ENCODE measurements around the gene ARF1.

Gene ARF1

DNA sequence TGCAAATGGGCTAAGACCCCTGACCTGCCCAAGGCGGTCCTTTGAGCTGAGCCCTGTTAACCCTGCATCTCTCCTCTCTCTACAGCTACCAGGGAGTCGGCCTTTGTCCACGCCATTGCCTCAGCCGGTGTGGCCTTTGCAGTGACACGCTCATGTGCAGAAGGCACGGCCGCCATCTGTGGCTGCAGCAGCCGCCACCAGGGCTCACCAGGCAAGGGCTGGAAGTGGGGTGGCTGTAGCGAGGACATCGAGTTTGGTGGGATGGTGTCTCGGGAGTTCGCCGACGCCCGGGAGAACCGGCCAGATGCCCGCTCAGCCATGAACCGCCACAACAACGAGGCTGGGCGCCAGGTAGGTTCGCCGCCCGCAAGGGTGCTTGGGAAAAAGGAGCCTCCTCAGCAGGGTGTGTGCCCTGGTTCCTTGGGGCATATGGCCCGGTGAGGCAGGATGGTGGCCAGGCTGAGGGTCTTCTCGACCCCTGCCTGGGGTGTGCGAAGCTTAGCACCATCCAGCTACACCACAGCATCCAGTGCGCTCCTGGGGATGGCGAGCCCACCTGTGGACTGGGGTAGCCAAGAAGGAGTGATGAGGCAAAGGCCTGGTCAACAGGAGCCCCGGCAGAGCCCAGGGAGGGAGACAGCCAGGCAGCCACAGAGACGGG, 31.8 kb upstream of the ARF1 start:
- no peak for DNase-seq (ENCODE audit: low read depth in 2 of 2)

DNA sequence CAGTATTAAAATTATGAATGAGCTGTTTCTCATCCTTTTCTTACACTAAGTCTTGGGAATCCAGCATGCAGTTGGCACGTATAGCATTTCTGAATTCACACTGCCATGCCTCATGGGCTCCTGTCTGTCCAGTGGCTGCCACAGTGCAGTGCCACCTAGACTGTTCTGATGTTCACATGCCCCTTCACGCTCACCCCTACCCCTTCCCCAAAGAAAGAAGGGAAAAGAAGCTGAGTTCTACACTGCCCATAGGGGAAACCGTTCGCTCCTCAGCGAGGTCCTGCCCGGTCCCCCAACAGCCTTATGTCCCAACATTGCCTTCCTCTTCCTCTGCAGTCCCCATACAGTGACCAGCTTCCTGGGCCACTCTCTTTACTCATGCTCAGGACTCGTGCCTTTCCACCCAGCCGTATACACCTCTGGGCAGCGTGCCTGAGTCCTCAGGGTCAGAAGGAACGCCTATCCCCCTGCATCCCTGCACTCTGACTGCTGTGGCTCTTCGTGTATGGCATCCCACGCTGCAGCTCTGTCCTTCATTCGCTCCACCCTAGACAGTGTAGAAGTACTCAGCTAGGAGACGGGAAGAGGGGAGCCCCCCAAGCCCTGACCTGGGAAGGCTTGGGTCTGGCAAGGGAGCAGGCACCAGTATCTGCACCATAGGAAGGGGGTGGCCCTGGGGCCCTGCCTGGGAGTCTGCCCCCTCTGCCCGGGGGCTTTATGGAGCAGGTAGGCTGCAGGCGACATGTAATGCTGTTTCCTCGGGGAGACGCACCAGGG, 24.1 kb upstream of the ARF1 start:
- no peak for DNase-seq (ENCODE audit: low read depth in 2 of 2)

DNA sequence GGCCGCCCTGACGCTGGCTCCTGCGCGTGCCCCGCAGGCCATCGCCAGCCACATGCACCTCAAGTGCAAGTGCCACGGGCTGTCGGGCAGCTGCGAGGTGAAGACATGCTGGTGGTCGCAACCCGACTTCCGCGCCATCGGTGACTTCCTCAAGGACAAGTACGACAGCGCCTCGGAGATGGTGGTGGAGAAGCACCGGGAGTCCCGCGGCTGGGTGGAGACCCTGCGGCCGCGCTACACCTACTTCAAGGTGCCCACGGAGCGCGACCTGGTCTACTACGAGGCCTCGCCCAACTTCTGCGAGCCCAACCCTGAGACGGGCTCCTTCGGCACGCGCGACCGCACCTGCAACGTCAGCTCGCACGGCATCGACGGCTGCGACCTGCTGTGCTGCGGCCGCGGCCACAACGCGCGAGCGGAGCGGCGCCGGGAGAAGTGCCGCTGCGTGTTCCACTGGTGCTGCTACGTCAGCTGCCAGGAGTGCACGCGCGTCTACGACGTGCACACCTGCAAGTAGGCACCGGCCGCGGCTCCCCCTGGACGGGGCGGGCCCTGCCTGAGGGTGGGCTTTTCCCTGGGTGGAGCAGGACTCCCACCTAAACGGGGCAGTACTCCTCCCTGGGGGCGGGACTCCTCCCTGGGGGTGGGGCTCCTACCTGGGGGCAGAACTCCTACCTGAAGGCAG, 23.4 kb upstream of the ARF1 start:
- no peak for DNase-seq (ENCODE audit: low read depth in 2 of 2)

DNA sequence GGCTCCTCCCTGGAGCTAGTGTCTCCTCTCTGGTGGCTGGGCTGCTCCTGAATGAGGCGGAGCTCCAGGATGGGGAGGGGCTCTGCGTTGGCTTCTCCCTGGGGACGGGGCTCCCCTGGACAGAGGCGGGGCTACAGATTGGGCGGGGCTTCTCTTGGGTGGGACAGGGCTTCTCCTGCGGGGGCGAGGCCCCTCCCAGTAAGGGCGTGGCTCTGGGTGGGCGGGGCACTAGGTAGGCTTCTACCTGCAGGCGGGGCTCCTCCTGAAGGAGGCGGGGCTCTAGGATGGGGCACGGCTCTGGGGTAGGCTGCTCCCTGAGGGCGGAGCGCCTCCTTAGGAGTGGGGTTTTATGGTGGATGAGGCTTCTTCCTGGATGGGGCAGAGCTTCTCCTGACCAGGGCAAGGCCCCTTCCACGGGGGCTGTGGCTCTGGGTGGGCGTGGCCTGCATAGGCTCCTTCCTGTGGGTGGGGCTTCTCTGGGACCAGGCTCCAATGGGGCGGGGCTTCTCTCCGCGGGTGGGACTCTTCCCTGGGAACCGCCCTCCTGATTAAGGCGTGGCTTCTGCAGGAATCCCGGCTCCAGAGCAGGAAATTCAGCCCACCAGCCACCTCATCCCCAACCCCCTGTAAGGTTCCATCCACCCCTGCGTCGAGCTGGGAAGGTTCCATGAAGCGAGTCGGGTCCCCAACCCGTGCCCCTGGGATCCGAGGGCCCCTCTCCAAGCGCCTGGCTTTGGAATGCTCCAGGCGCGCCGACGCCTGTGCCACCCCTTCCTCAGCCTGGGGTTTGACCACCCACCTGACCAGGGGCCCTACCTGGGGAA, 22.7 kb upstream of the ARF1 start:
- DNase-seq (ENCODE audit: low read depth in 2 of 2), result peak; percentile 40 to 68

DNA sequence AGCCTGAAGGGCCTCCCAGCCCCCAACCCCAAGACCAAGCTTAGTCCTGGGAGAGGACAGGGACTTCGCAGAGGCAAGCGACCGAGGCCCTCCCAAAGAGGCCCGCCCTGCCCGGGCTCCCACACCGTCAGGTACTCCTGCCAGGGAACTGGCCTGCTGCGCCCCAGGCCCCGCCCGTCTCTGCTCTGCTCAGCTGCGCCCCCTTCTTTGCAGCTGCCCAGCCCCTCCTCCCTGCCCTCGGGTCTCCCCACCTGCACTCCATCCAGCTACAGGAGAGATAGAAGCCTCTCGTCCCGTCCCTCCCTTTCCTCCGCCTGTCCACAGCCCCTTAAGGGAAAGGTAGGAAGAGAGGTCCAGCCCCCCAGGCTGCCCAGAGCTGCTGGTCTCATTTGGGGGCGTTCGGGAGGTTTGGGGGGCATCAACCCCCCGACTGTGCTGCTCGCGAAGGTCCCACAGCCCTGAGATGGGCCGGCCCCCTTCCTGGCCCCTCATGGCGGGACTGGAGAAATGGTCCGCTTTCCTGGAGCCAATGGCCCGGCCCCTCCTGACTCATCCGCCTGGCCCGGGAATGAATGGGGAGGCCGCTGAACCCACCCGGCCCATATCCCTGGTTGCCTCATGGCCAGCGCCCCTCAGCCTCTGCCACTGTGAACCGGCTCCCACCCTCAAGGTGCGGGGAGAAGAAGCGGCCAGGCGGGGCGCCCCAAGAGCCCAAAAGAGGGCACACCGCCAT, 21.9 kb upstream of the ARF1 start:
- no peak for DNase-seq (ENCODE audit: low read depth in 2 of 2)

DNA sequence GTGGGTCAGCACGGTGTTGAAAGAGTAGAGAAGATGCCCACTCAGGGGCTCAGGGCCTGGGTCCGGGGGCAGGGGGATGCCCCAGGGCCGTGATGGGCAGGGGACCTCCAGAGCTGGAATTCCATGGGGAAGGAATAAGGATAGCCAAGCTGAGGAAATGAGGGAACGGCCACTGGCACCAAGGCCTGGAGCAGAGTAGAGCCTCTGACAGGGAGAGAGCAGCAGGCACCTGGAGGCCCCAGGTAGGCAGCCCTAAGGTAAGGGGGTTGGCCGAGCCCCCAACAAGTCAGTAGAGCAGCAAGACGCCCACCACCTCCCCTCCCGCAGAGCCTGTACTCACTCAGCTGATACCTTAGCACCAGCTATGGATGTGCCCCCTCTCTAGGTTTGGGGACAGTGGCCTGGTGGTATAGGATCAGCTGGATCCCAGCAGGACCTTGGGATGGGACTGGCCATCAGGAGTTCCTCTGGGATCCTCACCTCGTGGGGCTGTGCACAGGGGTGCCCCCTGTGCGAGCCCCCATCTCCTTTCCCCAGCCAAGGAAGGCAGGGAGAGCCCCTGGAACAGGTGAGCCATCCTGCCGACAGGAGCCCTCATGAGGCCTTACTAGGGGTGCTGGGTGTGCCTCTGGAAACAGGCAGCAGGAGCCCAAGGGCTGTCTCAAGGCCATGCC, 21.0 kb upstream of the ARF1 start:
- no peak for DNase-seq (ENCODE audit: low read depth in 2 of 2)

DNA sequence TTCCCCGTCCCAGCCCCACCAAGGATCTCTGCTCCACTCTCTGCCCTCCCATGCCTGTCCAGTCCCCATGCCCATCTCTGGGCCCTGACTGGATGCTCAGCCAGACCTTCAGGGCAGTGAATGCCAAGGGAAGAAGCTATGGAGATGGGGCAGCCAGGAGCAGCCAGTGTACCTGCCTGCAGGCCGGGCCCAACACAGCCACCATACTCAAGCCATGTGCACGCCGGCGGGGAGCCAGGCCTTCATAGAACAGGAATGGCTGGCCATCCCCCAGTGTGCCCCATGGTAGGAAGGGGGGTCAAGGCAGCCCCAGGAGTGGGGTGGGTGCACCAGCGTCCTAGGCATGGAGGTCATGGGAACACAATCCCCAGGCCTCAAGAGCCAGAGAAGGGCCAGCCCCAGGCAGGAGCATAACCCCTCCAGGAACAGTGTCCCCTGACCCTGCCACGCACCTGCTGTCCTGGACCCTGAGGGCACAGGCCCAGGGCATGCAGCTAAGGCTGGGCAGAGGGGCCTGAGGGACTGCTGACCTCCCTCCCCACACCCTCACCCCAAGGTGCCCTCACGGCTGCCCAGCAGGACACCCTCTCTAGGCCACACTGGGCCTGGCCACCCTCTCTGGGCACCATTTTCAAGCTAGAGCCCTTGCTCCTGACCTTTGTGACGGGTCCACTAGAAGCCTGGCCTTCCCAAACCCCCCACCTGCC, 20.3 kb upstream of the ARF1 start:
- no peak for DNase-seq (ENCODE audit: low read depth in 2 of 2)

DNA sequence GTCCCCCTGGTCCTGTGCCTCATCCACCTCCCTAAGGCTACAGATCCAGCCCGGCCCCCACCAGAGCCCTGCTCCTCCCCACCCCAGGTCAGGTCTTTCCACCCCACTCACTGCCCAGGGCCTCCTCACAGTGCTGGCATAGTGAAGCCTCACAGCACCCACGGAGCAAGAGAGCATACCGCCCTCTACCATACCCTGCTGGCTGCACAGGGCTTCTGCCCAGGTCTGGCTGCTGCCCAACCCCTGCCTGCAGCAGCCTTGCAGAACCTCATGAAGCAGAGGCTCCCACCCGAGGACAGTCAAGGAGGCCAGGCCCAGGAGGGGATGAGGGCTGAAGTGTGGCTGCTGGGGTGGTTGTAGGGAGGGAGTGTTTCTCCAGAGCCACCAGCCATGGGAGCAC, 19.7 kb upstream of the ARF1 start:
- DNase-seq (ENCODE audit: low read depth in 2 of 2), result no peak

DNA sequence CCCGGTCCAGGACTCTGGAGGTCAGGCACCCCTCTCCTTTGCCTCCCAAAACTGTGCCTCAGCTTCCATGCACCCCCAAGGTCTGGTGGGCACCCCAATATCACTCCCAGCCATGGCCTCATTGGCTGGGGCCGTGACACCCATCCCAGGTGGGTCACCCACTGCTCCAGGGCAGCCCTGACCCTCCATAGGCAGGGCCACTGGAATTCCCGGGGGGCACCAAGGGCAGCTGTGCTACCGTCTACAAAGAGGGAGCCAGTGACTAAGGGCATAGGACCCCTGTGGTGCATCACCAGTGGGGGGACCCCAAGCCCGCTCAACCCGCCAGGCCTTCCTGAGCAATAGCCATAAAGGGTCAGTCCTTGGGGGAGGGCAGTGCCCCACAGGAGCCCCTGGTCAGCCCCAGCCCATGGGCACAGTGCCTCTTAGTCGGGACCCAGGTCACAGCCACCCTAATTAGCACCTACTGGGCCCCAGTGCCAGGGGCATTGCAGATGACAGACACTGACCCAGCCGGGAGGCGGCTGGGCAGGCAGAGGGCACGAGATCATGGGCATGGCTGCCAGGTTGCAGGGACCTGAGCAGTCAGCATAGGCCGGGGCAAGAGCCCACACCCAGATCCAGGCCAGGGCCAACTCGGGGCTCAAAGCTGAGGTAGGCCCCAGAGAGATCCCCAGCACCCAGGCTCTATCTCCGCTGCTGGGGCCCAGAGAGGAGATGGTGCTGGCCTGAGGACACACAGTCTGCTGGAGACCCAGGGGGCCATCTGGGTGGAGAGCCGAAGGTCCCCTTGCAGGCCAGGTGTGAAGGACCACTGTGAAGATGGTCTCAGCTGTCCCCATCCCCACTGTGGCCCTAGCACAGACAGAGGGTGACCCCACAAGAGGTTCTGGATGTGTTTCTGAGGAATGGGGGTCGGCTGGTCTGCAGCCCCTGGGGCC, 19.0 kb upstream of the ARF1 start:
- no peak for DNase-seq (ENCODE audit: low read depth in 2 of 2)

DNA sequence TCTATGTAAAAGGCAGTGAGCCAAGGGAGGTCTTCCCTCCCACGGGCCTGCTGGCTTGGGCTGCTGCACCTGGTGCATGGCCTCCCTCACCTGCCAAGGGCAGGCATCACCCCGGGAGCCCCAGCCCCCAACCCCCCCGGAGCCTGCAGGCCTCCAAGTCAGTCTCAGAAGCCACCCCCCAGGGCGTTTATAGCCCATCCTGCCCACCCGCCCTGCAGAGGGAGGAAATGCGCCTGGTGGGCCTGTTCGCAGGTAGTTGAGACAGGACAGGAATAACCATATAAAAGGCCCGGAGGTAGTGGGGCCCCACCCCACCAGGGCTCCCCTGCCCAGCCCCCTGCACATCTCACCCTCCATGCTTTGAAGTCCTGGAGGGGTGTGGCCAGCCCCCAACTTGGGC, 18.2 kb upstream of the ARF1 start:
- no peak for DNase-seq (ENCODE audit: low read depth in 2 of 2)

DNA sequence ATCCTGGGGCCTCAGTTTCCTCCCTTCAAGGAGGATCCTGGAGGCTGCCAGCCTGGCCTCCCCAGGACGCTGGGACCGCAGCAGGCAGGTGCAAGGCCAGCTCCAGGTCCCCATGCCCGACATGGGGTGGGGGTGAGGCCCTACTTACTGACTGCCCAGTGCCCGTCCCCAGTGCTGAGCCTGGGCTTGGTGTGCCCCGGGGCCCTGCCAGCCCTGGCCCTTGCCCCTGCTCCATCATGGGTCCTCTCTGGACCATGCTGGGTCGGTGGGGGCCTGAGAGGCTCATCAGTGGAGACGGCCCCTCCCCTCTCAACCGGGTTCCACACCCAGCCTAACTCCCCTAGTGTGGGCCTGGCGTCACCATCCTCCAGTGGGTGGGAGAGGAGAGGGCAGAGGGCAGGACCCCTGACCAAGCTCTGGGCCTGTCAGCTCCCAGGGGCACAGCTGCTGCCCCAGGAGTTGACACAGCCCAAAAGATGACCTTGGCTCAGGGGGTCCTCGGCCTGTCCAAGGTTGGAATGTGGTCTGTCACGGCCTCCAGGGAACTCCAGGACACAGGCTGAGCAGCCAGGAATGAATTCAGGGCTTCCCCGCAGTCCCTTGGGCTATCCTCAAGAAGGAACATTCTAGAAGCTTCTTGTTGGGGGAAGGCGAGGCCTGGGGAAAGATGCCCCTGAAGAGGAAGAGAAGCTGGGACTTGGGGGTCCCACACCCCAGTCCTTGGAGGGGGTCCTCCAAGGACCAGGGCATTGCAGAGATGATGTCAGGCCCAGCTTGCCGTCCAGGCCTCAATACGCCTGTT, 17.6 kb upstream of the ARF1 start:
- no peak for DNase-seq (ENCODE audit: low read depth in 2 of 2)

DNA sequence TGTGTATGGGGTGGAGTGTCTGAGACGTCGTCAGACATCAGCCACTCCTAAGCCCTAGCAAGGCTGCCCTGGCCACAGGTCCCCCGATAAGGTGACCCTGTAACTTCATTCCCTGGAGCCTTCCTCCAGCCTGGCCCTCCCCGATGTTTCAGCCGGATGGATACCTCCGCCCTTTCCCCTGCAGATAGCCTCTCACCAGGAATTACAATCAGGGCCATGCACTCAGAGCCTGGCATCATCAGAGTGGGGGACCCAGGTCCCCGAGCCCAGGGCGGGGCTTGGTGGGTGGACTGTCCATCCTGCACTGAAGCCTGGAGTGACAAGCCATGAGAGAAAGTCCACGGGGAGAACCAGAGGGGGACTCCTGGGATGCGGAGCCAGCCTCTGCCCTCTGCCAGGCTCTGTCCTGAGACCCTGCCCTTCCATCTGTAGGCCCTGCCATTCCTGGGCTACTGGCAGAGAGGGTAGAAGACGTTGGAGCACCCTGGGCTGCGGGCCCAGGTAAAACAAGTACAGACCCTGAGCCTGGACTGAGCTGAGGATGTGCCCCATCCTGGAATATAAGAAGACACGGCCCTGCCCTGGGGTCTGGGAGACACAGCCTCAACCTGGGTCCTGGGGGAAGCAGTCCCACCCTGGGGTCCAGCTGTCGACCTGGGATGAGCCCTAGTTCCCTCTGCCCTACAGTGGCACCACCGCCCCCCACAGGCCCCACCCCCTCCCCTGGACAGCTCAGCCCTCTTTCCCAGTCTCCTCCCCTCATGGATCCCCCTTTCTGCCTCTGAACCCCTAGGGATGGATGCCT, 16.8 kb upstream of the ARF1 start:
- no peak for DNase-seq (ENCODE audit: low read depth in 2 of 2)

DNA sequence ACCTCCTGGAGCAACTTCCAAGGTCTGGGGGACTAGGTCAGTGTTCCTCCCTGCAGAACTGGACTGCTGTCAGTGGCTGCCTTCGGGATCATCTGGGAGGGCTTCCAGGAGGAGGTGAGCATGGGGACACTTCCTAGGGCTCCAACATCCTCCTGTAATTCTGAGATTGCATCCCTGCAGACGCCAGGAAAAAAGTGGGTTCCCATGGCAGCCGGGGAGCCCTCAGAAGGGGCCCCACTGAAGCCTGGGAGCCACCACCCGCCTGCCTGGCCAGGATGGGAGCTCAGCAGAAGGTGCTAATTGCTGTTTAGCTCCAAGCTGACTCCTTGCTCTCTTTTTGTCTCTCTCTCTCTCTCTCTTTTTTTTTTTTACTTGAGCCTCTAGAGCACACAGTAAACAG, 16.1 kb upstream of the ARF1 start:
- DNase-seq (ENCODE audit: low read depth in 2 of 2), result no peak

DNA sequence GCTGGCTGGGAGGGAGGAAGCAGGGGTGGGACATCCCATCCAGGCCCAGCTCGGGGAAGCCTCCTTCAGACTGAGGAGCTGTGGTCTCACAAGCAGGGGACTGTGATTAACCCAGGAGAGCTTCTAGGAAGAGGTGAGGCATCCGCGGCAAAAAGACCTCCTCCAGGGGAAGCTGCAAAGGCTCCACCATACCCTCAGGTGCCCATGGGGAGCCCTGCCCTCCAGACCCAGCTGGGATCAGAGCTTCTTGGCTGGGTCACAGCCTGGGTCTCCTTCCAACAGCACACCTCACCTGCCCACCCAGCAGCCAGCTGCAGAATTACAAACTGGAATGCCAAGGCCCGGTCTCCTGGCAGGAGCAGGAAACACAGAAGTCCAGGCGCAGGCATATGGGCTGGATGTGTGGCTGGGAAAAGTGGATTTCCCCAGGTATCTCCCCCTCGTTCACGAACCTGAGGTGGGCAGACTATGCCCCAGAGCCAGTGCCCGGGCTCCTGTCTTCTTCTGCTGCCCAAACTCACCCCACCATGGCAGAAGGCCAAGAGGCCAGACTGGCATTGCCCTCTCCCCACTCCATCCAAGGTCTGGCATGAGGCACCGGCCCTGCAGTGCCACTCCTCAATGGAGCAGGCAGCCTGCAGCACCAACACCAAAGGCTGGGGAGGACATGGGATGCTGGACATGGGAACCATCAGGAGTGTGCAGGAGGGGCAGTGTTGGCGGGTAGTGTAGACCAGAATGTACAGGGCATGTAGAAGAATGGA, 15.4 kb upstream of the ARF1 start:
- no peak for DNase-seq (ENCODE audit: low read depth in 2 of 2)

DNA sequence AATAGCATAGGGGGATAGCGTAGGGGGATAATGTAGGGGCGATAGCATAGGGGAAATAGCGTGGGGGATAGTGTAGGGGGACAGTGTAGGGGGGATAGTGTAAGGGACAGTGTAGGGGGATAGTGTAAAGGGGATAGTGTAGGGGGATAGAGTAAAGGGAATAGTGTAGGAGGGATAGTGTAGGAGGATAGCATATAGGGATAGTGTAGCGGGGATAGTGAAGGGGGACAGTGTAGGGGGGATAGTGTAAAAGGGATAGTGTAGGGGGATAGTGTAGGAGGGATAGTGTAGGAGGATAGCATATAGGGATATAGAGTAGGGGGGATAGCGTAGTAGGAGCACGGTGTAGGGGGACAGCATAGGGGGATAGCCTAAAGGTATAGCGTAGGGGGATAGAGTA, 14.1 kb upstream of the ARF1 start:
- no peak for DNase-seq (ENCODE audit: low read depth in 2 of 2)

DNA sequence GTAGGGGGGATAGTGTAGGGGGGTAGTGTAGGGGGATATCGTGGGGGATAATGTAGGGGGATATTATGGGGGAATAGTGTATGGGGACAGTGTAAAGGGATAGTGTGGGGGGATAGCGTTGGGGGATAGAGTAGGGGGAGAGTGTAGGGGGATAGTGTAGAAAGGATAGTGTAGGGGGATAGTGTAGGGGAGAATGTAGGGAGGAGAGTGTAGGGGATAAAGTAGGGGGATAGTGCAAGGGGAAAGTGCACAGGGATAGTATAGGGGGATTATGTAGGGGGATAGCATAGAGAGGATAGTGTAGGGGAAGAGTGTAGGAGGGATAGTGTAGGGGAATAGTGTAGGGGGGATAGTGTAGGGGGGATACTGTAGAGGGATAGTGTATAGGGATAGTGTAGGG, 12.3 kb upstream of the ARF1 start:
- no peak for DNase-seq (ENCODE audit: low read depth in 2 of 2)

DNA sequence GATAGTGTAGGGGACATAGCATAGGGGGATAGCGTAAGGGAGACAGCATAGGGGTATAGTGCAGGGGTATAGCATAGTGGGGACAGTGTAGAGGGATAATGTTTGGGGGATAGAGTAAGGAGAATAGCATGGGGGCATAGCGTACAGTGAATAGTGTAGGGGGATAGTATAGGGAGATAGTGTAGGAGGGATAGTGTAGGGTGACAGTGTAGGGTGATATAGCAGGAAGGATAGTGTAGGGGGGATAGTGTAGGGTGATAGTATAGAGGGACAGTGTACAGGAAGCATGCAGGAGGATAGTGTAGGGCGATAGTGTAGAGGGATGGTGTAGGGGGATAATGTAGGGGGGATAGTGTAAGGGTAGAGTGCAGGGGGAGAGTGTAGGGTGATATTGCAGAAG, 11.7 kb upstream of the ARF1 start:
- DNase-seq (ENCODE audit: low read depth in 2 of 2), result no peak

All from activated CD4-positive, alpha-beta T cell treated with anti-CD3 and anti-CD28 coated beads for 24 hours (primary cell).